Sigmoid colon (tissue), 4 donors: ENCODE measurements around the gene AKAP5.

Source experiments
- CTCF ChIP-seq, 4 experiments: fragments of 450-650 bp in 3 of 4; fragments of 200-600 bp in 1 of 4; IDR thresholded peaks; one replicate each; pipeline ENCODE4 v1.5.1; 2016 to 2019; ENCODE audit warnings: antibody characterized with exemption in 4 of 4, mild to moderate bottlenecking in 3 of 4, moderate library complexity in 2 of 4
- EP300 ChIP-seq, 4 donors: sonication (generic); formaldehyde crosslinking; IDR thresholded peaks; one replicate each; pipeline ENCODE4 v1.6.1; 2017; ENCODE audit warnings: antibody characterized with exemption in 4 of 4

DNA sequence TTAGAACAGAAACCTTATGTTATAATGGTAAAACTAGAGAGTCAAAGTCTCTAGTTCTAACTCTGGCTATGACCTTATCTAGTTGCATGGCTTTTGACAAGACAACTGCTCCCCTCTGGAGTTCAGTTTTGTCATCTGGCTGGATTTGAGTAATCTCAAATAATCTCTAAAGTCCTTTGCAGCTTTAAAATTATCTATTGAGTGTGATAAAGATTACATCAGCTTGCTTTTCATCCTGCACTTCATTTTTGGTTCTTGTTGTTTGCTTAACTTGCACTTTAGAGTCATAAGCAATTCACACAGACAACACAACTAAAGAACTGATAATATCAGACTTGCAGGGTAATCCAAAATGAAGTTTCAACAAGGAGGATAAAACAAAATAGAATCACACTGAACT, 2.3 kb downstream of the AKAP5 start:
- TF ChIP-seq CTCF (IDR thresholded peaks at IDR 0.05) (no peak), EP300 (IDR thresholded peaks at IDR 0.05) (no peak)
